ENCODE results near the gene MYO1E.

Gene MYO1E

DNA sequence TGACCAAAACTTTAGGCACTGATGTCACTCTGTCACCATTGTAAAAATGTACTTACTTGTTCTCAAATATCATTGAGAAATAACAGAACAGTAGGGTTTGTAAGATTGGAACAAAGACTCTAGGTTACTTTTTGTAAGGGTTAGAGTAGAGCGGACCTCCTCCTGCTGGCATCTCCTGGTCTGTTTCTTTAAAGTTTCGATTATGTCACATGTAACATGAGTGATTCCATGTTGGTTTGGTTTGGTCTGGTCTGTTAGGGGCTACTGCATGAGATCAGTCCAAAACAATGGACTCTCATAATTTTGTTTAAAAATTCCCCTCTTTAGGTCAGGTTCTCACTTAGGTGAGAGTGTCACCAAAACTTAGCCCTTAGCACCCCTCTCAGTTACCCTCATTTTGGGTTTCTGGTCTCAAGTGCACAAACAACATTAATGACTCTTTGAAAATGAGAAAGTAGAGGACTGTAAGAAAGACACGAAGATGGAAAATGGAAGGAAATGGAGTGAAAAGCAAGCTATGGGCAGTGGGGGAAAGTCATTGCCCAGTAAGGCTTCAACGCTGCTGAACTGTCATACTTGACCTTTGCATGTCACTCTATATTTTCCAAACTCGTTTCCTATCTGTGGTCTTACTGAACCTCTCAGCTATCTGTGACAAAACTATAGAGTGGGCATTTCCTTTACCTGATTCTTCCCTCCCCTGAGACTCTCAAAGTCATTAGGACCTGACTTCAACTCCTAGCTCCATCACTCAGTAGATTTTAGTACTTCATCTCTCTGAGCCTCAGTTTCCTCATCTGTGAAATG, 113.3 kb downstream of the MYO1E start:
- DNase-seq = no peak

DNA sequence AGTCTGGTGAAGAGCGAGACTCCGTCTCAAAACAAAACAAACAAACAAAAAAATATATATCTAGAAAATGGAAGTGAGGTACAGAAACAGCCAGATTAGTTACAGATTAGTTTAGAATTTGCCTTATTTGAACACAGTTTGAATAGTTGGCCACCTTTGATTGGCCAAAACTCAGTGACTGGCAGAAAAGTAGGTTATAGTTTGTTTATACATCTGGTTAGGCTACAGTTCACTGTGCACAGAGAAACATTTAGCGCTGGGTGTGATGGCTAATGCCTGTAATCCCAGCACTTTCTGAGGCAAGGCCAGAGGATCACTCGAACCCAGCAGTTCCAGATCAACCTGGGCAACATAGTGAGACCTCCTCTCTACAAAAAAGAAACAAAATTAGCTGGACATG, 114.4 kb downstream of the MYO1E start:
- no peak for DNase-seq

DNA sequence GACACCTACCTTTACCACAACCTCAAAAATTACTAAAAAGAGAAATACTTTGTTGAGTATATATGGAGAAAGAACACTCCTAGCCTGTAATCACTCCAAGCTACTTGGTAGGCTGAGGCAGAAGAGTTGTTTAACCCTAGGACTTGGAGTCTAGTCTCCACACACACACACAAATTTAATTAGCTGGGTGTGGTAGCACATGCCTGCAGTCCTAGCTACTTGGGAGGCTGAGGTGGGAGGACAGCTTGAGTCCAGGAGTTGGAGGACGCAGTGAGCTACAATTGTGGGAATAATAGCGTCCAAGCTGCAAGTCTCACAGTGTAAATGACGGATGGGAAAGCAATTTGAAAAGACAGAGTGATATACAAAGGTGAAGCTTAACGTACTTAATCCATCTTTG, 115.5 kb downstream of the MYO1E start:
- DNase-seq = no peak

GRCh38 chr15:59256482-59256881, 116.2 kb downstream of the MYO1E start:
- DNase-seq = no peak

GRCh38 chr15:59255680-59256336, 116.9 kb downstream of the MYO1E start:
- no peak for DNase-seq

DNA sequence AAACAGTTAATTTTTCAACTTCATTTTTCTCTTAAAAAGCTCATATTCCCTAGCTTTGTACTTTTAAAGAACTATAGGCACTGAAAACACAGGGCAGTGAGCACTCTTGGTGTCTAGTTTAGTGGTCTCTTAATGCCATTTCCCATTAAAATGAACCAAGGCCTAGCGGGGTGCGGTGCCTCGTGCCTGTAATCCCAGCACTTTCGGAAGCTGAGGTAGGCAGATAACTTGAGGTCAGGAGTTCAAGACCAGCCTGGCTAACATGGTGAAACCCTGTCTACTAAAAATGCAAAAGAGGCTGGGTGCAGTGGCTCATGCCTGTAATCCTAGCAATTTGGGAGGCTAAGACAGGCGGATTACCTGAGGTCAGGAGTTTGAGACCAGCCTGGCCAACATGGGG, 120.5 kb downstream of the MYO1E start:
- no peak for DNase-seq

GRCh38 chr15:59251001-59251845, 121.4 kb downstream of the MYO1E start:
- peak; percentile 30 to 52 for DNase-seq

- no peak for DNase-seq
Observed at GRCh38 chr15:59250249-59250648, 122.4 kb downstream of the MYO1E start.

DNA sequence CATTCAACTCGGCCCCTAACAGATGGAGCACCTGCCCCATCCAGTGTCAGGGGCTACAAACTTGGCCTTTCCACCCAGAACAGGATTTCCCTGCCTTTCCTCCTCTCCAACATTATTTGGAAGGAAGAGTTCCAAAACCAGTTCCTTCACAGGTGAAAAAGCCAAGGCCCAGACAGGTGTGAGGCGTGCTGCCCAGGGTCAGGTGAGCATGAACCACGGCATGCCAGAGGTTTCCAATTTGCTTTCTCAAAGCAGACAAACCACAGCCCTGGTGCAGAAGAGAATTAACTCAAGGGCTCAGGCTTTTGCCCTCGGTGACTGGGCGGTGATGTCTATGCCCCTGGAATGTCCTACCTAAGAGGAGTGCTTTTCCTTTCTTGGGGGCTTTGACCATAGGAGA, 122.9 kb downstream of the MYO1E start:
- no peak for DNase-seq

GRCh38 chr15:59247364-59247763, 125.3 kb downstream of the MYO1E start:
- peak; percentile 57 to 67 for DNase-seq

GRCh38 chr15:59245559-59245958, 127.1 kb downstream of the MYO1E start:
- DNase-seq = no peak

DNA sequence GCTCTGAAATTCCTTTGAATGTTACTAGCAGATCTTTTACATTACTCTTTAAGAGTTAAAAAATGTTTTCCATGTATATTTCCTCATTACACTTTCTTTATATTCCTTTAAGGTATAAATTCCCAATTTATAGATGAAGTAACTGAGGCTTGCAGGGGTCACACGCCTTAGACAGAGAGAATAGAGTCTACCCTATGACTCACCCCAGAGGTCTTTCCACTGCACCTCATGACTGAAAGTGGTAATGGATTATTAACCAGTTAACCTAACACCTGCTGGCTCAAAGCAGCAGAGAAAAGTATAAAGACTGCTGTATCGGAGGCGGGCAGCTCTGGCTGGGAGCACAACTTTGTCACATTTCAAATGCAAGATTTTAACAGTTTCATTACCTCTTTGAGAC, 128.3 kb downstream of the MYO1E start:
- no peak for DNase-seq

DNA sequence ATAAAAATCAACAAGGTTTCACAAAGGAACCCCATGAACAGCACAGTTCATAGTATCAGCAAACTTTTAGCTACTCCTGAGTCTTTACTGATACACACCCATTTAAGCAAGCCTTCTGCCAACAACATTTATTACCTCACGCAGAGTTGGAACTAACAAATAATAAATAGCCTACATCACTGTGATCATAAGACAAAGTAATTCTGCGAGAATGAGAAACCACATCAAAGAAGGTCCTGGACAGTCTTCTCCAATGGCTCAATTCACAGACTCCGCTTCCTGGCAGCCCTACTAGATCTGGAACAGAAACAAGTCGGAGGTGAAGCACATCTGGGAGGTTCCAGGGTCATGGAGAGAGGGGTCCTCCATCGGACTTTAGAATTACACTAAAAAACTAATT, 129.0 kb downstream of the MYO1E start:
- DNase-seq = no peak

DNA sequence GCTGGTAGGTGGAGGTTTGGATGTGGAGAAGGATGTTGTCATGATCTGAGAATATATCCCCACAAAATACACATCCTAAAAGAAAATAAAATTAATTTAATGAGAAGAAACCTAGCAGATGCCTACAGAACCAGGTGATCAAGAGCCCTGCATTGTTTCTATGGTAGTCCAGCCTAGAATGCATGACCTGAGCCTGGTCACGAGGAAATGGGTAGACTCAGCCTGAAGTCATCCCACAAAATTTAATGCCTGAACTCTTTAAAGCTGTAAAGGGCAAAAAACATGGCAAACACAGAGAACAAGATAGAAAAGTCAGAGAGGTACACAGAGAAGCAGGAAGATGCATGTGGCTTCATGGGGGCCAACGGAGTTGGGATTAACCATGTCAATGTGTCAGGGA, 130.0 kb downstream of the MYO1E start:
- DNase-seq = no peak

DNA sequence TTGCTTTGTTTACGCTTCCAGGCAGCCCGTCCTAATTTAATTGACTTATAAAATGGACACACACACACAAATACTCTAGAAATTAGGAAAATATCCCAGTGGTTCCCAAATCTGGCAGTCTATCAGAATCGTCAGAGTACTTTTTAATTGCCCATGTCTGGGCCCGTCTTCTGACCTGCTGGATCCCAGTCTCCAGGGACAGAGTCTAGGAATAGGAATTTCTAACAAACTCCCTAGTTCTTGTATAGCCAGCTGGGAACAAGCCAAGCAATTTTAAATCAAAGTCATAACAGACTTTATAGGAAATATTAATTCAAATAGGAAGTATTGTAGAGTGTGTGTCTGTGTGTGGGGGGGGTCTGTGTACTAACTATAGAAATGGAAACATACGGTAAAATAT, 132.6 kb downstream of the MYO1E start:
- no peak for DNase-seq

DNA sequence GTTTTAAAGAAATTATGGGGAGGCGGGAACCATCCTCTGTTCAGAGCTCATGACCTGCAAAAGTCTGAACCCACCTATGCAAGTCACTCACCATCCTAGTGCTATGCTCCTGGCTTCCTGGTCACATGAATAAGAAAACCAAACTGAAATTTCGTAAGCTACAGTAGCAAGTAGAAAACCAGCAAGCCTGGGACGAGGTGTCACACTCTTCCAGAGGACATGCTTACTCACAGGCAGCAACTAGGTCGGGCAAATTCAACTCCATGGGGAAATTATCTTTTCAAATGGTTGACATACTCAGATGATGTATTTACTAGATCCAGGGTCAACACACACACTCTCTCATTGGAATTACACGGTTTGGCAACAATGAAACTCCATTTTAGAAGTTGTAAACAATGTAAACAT, 134.7 kb downstream of the MYO1E start:
- DNase-seq = peak; percentile 72 to 87

DNA sequence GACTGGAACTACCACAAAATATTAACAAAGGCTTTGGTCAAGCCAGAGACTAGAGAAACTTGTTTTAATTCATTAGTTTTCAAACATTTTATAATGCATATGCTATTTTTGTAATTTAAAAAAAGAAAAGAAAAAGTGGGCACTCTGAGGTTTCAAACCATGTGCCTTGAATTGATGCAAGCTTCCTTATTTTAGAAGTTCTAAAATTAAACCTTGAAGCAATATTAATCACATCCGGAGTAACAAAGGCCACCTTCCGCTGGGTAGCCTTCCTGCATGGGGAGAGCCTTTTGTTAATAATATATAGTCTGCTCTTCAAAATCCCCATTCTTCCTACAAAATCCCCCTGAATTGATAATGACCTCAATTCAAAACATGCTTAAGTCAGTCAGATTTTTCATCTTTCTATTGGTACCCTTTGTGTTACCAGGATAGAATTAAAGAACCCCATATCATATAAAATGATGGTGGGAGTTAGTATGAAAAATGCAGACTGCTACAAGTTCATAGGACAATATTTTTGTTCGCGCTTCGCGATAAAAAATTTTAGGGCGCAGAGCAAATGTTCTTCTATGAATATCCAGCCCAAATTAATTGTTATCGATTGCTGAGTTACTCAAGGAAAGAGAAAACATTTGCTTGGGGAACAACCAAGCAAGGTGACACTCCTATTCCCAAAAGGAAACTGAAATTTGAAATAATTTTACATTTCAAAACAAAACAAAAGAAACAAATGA, 135.4 kb downstream of the MYO1E start:
- peak; percentile 79 to 82 for DNase-seq

DNA sequence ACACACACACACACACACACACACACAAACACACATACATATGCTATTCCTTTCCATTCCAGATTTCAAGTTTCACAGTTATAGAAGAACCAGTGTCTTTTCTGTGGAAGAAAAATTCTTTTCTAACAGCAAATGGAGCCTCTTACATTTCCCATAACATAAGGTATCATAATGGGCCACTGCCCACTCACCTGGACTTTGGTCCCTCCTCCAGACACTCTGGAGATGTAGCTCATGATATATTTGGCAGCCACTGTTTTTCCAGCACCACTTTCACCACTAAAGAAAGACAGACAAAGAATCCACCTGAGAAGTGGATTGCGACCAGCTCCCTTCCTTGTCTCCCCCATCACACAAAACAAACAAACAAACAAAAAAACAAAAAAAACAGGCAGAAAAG, 136.3 kb downstream of the MYO1E start:
- no peak for DNase-seq

DNA sequence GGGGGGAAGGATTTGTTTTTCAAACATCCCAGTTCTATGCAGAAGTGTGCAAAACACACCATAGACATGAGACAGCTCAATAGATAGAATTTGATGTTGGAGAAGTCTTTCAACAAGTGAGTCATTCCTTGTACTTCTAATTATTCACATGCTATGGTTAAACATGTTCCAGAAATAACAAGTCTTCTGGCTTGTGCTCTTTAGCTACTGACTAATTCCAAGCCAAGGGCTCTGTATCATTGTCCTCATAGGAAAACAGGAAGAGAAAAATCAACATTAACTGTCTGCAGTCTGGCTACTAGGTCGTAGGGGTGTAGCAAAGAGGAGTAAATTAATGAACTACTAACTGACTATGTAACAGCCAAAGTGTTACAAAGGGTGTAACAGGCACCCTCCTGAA, 140.2 kb downstream of the MYO1E start:
- peak; percentile 60 to 68 for DNase-seq

DNA sequence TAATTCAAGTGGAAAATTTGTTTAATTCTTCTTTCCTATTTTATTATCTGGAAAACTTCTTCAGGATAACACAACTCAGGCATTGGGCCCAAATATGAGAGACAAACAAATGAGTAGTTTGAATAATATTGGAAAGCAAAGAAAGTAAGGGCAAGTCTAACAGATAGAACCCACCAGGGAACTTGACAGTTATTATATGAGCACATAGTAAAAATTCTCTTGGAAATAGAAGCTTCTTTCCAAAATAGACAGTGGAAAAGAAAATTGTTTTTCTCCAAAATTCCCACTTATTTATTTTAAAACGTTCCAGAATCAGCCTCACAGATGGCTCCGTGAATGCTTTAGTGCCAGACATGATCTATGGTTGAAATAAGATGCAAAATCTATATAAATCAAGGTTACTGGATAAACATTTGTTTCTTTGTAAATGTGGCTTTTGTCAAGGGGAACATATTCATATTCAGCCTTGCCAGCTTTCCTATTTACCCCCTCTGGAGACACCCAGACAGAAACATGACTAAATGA, 142.1 kb downstream of the MYO1E start:
- DNase-seq = no peak

GRCh38 chr15:59229453-59229852, 143.2 kb downstream of the MYO1E start:
- no peak for DNase-seq

- no peak for DNase-seq
Observed at GRCh38 chr15:59229015-59229414, 143.7 kb downstream of the MYO1E start.
